Caco-2 (cell line): ENCODE data around the gene CADM4. TPM values are rescaled to one million over a fixed set of nuclear protein-coding genes. Genes with fewer than 3 reads are reported as not detected.

Source experiments
- BruUV-seq: library from RNA; stranded (reverse); fragments of 400-500 nt; replicated peaks from 2 replicates; lab custom pipeline; 2021; lab: Mats Ljungman, UMichigan
- CTCF ChIA-PET: fragments of 300-600 bp; sonication (Branson Sonifier 250); formaldehyde crosslinking; loops from one replicate; lab custom pipeline; 2022; ENCODE audit warnings: antibody characterized with exemption; lab: Charles Lee
- POLR2A ChIA-PET: fragments of 300-600 bp; sonication (Branson Sonifier 250); formaldehyde crosslinking; loops from one replicate; lab custom pipeline; 2022; ENCODE audit warnings: antibody characterized with exemption; lab: Charles Lee
- DNase-seq, 2 experiments: peaks; one replicate each; pipeline versions ENCODE4 v3.0.0 to v3.0.0-alpha.2; 2020 to 2022
- H3K27me3 ChIP-seq: replicated peaks from 2 replicates; pipeline ENCODE4 v1.6.0; 2011; ENCODE audit warnings: low read length; ENCODE audit not compliant: control insufficient read depth, insufficient read depth
- H3K36me3 ChIP-seq: 2 replicates; pipeline ENCODE4 v1.5.1; 2011; ENCODE audit warnings: low read length; ENCODE audit not compliant: control insufficient read depth, insufficient read depth
- H3K4me1 ChIP-seq: fragments of 250-450 bp; sonication (Bioruptor Pico); 2 replicates; pipeline ENCODE4 v1.5.1; 2020; ENCODE audit warnings: mild to moderate bottlenecking
- H3K4me3 ChIP-seq: 2 replicates; pipeline ENCODE4 v1.5.1; 2011; ENCODE audit warnings: low read depth, mild to moderate bottlenecking, control low read depth, low read length
- H3K9me3 ChIP-seq: fragments of 250-450 bp; sonication (Bioruptor Pico); 2 replicates; pipeline ENCODE4 v1.5.1; 2020; ENCODE audit warnings: mild to moderate bottlenecking, moderate library complexity
- H3K27ac Mint-ChIP-seq: one replicate; pipeline ENCODE4 v1.8.0; 2022; ENCODE audit warnings: mixed read lengths; ENCODE audit not compliant: unreplicated experiment
- H3K27me3 Mint-ChIP-seq: one replicate; pipeline ENCODE4 v1.8.0; 2022; ENCODE audit warnings: mixed read lengths; ENCODE audit not compliant: insufficient read depth, unreplicated experiment
- H3K36me3 Mint-ChIP-seq: one replicate; pipeline ENCODE4 v1.8.0; 2022; ENCODE audit warnings: mild to moderate bottlenecking, mixed read lengths; ENCODE audit not compliant: insufficient read depth, unreplicated experiment
- H3K4me1 Mint-ChIP-seq: one replicate; pipeline ENCODE4 v1.8.0; 2022; ENCODE audit warnings: low read depth, mixed read lengths; ENCODE audit not compliant: unreplicated experiment
- H3K4me3 Mint-ChIP-seq: one replicate; pipeline ENCODE4 v1.8.0; 2022; ENCODE audit warnings: mild to moderate bottlenecking, moderate library complexity, mixed read lengths; ENCODE audit not compliant: unreplicated experiment
- H3K9me3 Mint-ChIP-seq: one replicate; pipeline ENCODE4 v1.8.0; 2022; ENCODE audit warnings: mixed read lengths; ENCODE audit not compliant: unreplicated experiment
- CTCF ChIP-seq, 2 experiments: fragments of 200-600 bp in 1 of 2; IDR thresholded peaks; 1 replicate in 1 of 2; 2 replicates in 1 of 2; pipeline versions ENCODE4 v1.5.1 to v1.8.0; 2011 to 2022; ENCODE audit warnings: antibody characterized with exemption in 1 of 2, control low read depth in 1 of 2, inconsistent platforms in 1 of 2, low read depth in 1 of 2, low read length in 1 of 2, mild to moderate bottlenecking in 1 of 2, moderate library complexity in 1 of 2; ENCODE audit not compliant: insufficient read depth in 1 of 2, severe bottlenecking in 1 of 2, unreplicated experiment in 1 of 2
- intact Hi-C: fragments of 100-400 bp; cut with micrococcal nuclease; formaldehyde crosslinking; loops from one replicate; pipeline ENCODE4 v1.10.0; 2022; ENCODE audit not compliant: unreplicated experiment
- total RNA-seq: library from RNA; stranded (reverse); gene quantifications from 2 replicates; pipeline ENCODE4 v1.2.3, GENCODE V29; 2022

CADM4 gene
- total RNA-seq, 1 experiment from 2014 or later: 13.2 TPM

- Histone ChIP-seq H3K9me3 (no peaks in the 10 kb centered on the region), H3K4me1 (no peaks in the 10 kb centered on the region), H3K36me3 (no peaks in the 10 kb centered on the region), H3K27me3 (no peaks in the 10 kb centered on the region), H3K4me3 (no peak overlapping the region)
- Mint-ChIP-seq H3K27me3 (peaks cover 3% of the 10 kb centered on the region), H3K27ac (no peak overlapping the region), H3K4me3 (no peak overlapping the region), H3K4me1 (no peaks in the 10 kb centered on the region), H3K36me3 (no peaks in the 10 kb centered on the region), H3K9me3 (peaks cover 7% of the 10 kb centered on the region)
- TF ChIP-seq CTCF (IDR thresholded peaks at IDR 0.05; ENCODE audit: insufficient read depth in 1 of 2, low read depth in 1 of 2, low read length in 1 of 2, severe bottlenecking in 1 of 2, unreplicated experiment in 1 of 2): no peak
- CTCF ChIA-PET: no interaction called here
- no TSS peak for BruUV-seq
- no peak for DNase-seq
- POLR2A ChIA-PET: no interaction called here
- intact Hi-C loops: no loop called here
Measured at GRCh38 chr19:43648633-43649032, 9.0 kb upstream of the CADM4 start.

GRCh38 chr19:43644181-43644580 is 4.5 kb upstream of the CADM4 start:
- CTCF ChIA-PET: interaction anchor here (0.7 kb wide), 1 partner anchor 36 kb away, joined by 4 read pairs; no protein-coding TSS in a partner anchor
- Histone ChIP-seq H3K9me3 (no peaks in the 10 kb centered on the region), H3K36me3 (no peaks in the 10 kb centered on the region), H3K4me3 (no peak overlapping the region), H3K4me1 (0 out of 2 replicates have a peak, but pooled peaks cover 6% of the 10 kb centered on the region), H3K27me3 (no peaks in the 10 kb centered on the region)
- no peak for TF ChIP-seq CTCF (IDR thresholded peaks at IDR 0.05; ENCODE audit: insufficient read depth in 1 of 2, low read depth in 1 of 2, low read length in 1 of 2, severe bottlenecking in 1 of 2, unreplicated experiment in 1 of 2)
- H3K27ac Mint-ChIP-seq: no peak overlapping the region
- no peak for DNase-seq
- BruUV-seq: no TSS peak
- intact Hi-C loops: no loop called here
- H3K9me3 Mint-ChIP-seq: peaks cover 7% of the 10 kb centered on the region
- H3K4me3 Mint-ChIP-seq: no peak overlapping the region
- peaks cover 12% of the 10 kb centered on the region for H3K27me3 Mint-ChIP-seq
- H3K4me1 Mint-ChIP-seq: peaks cover 2% of the 10 kb centered on the region
- POLR2A ChIA-PET: no interaction called here
- peaks cover 6% of the 10 kb centered on the region for H3K36me3 Mint-ChIP-seq

GRCh38 chr19:43643326-43643725 is 3.7 kb upstream of the CADM4 start:
- BruUV-seq: no TSS peak

More at GRCh38 chr19:43643326-43643725, 3.7 kb upstream of the CADM4 start:
- no peaks in the 10 kb centered on the region for H3K27me3 ChIP-seq
- 0 out of 2 replicates have a peak, but pooled peaks cover 6% of the 10 kb centered on the region for H3K4me1 ChIP-seq
- no peaks in the 10 kb centered on the region for H3K9me3 ChIP-seq
- H3K27me3 Mint-ChIP-seq: peaks cover 18% of the 10 kb centered on the region
- ChIA-PET POLR2A (no interaction called here), CTCF (no interaction called here)
- no peak overlapping the region for H3K27ac Mint-ChIP-seq
- no peak overlapping the region for H3K4me3 Mint-ChIP-seq
- TF ChIP-seq CTCF (IDR thresholded peaks at IDR 0.05; ENCODE audit: insufficient read depth in 1 of 2, low read depth in 1 of 2, low read length in 1 of 2, severe bottlenecking in 1 of 2, unreplicated experiment in 1 of 2): no peak
- H3K36me3 ChIP-seq: no peaks in the 10 kb centered on the region
- H3K9me3 Mint-ChIP-seq: peaks cover 7% of the 10 kb centered on the region
- intact Hi-C loops: no loop called here
- DNase-seq: no peak
- peaks cover 9% of the 10 kb centered on the region for H3K4me1 Mint-ChIP-seq
- H3K36me3 Mint-ChIP-seq: peaks cover 6% of the 10 kb centered on the region
- no peak overlapping the region for H3K4me3 ChIP-seq
